Body of pancreas (tissue), 4 donors: Measurements from ENCODE around the gene TSEN34.
A peak's percentile ranks its signal among the peaks of the same experiment; 100 is the strongest.
"Not testable (repeated sequence)": the region's sequence is repeated elsewhere in the genome, so short reads cannot be mapped to it uniquely, and the experiment has no call there.

Experiments used
- POLR2A ChIP-seq, 3 donors: fragments of 450-650 bp; IDR thresholded peaks; one replicate each; pipeline ENCODE4 v1.6.1; 2016; ENCODE audit warnings: antibody characterized with exemption in 3 of 3, mild to moderate bottlenecking in 2 of 3
- TF ChIP-seq, protein P1 (sequence below), 7 experiments: fragments of 450-650 bp in 4 of 7; fragments of 200-600 bp in 3 of 7; sonication (generic) in 3 of 7; IDR thresholded peaks; one replicate each; pipeline ENCODE4 v1.5.1; 2016 to 2019; ENCODE audit warnings: antibody characterized with exemption in 7 of 7

- TF ChIP-seq, protein P1, sequence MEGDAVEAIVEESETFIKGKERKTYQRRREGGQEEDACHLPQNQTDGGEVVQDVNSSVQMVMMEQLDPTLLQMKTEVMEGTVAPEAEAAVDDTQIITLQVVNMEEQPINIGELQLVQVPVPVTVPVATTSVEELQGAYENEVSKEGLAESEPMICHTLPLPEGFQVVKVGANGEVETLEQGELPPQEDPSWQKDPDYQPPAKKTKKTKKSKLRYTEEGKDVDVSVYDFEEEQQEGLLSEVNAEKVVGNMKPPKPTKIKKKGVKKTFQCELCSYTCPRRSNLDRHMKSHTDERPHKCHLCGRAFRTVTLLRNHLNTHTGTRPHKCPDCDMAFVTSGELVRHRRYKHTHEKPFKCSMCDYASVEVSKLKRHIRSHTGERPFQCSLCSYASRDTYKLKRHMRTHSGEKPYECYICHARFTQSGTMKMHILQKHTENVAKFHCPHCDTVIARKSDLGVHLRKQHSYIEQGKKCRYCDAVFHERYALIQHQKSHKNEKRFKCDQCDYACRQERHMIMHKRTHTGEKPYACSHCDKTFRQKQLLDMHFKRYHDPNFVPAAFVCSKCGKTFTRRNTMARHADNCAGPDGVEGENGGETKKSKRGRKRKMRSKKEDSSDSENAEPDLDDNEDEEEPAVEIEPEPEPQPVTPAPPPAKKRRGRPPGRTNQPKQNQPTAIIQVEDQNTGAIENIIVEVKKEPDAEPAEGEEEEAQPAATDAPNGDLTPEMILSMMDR (IDR thresholded peaks at IDR 0.05): not testable (repeated sequence)
- TF ChIP-seq POLR2A (IDR thresholded peaks at IDR 0.05): peak in 1 of 3 donors; percentile 29
These were observed 31.6 kb downstream of the TSEN34 start, which contains the start of gene LILRB3 for GRCh38 chr19:54222474-54223276.
